Measurements from ENCODE around the gene HIP1. TPM values are rescaled to one million over a fixed set of nuclear protein-coding genes. Genes with fewer than 3 reads are reported as not detected.

HIP1 gene
- total and polyA plus RNA-seq, 7 donors = 1.2 to 11.9 (median 7.2) TPM

- intact Hi-C loops (cut with DNase I) = loop anchor here (10.0 kb wide), 1 partner anchor 229 kb away; no protein-coding TSS in a partner anchor
- H3K36me3 ChIP-seq = no peaks in the 10 kb centered on the region
- H3K4me3 ChIP-seq = no peak overlapping the region
- TF ChIP-seq POLR2AphosphoS5 (IDR thresholded peaks at IDR 0.05) = no peak
- no peak for TF ChIP-seq CTCF (IDR thresholded peaks at IDR 0.05)
- TF ChIP-seq EP300 (IDR thresholded peaks at IDR 0.05) = no peak
- TF ChIP-seq POLR2A (IDR thresholded peaks at IDR 0.05) = no peak
- DNase-seq = no peak
- WGBS, 2 donors = 95% methylated on average over 9 of the region's 9 CpGs
- no peak overlapping the region for H3K27ac ChIP-seq
- peaks cover 0 to 22% (median 16%) of the 10 kb centered on the region in 4 donors for H3K4me1 ChIP-seq
- no peaks in the 10 kb centered on the region for H3K27me3 ChIP-seq
- H3K9me3 ChIP-seq = no peaks in the 10 kb centered on the region
Observed at GRCh38 chr7:75735581-75736350, 3.0 kb downstream of the HIP1 start.

GRCh38 chr7:75734586-75735458 is 3.9 kb downstream of the HIP1 start:
- Histone ChIP-seq H3K27me3 (no peaks in the 10 kb centered on the region), H3K27ac (no peak overlapping the region), H3K9me3 (no peaks in the 10 kb centered on the region), H3K36me3 (no peaks in the 10 kb centered on the region), H3K4me3 (no peak overlapping the region), H3K4me1 (peaks cover 0 to 22% (median 16%) of the 10 kb centered on the region in 4 donors)
- TF ChIP-seq POLR2A (IDR thresholded peaks at IDR 0.05) = no peak
- no peak for TF ChIP-seq EP300 (IDR thresholded peaks at IDR 0.05)
- TF ChIP-seq CTCF (IDR thresholded peaks at IDR 0.05) = no peak
- no peak for TF ChIP-seq POLR2AphosphoS5 (IDR thresholded peaks at IDR 0.05)
- WGBS, 2 donors = 84 to 85% methylated on average over 9 of the region's 9 CpGs
- DNase-seq = no peak
- intact Hi-C loops (cut with DNase I) = loop anchor here (10.0 kb wide), 1 partner anchor 230 kb away; no protein-coding TSS in a partner anchor

GRCh38 chr7:75732764-75733630 is 5.7 kb downstream of the HIP1 start:
- 77 to 78% methylated on average over 15 of the region's 15 CpGs for WGBS, 2 donors
- intact Hi-C loops (cut with DNase I) = loop anchor here (10.0 kb wide), 1 partner anchor 232 kb away; no protein-coding TSS in a partner anchor
- DNase-seq = no peak
- no peaks in the 10 kb centered on the region for H3K9me3 ChIP-seq
- H3K27me3 ChIP-seq = no peaks in the 10 kb centered on the region
- peak overlapping the region in 2 of 4 donors; percentile 34 to 57 for H3K27ac ChIP-seq
- TF ChIP-seq CTCF (IDR thresholded peaks at IDR 0.05) (no peak), POLR2AphosphoS5 (IDR thresholded peaks at IDR 0.05) (no peak), POLR2A (IDR thresholded peaks at IDR 0.05) (no peak), EP300 (IDR thresholded peaks at IDR 0.05) (no peak)
- H3K4me1 ChIP-seq = peaks cover 0 to 16% (median 13%) of the 10 kb centered on the region in 4 donors
- no peaks in the 10 kb centered on the region for H3K36me3 ChIP-seq
- no peak overlapping the region for H3K4me3 ChIP-seq

GRCh38 chr7:75732016-75732521 is 6.7 kb downstream of the HIP1 start:
- Histone ChIP-seq H3K4me3 (no peak overlapping the region), H3K27ac (peak overlapping the region in 2 of 4 donors; percentile 34 to 57), H3K27me3 (no peaks in the 10 kb centered on the region), H3K36me3 (no peaks in the 10 kb centered on the region), H3K9me3 (no peaks in the 10 kb centered on the region), H3K4me1 (peaks cover 0 to 11% (median 8%) of the 10 kb centered on the region in 4 donors)
- intact Hi-C loops (cut with DNase I) = loop anchor here (10.0 kb wide), 1 partner anchor 233 kb away; no protein-coding TSS in a partner anchor
- WGBS, 2 donors = 84% methylated on average over 12 of the region's 12 CpGs
- no peak for DNase-seq
- TF ChIP-seq CTCF (IDR thresholded peaks at IDR 0.05) (no peak), EP300 (IDR thresholded peaks at IDR 0.05) (no peak), POLR2A (IDR thresholded peaks at IDR 0.05) (no peak), POLR2AphosphoS5 (IDR thresholded peaks at IDR 0.05) (no peak)

Data from sigmoid colon (tissue), 7 donors.